DMS53 treated with DMSO at 0.1 percent for 48 hours (cell line): ENCODE measurements around the gene KCNQ1.

ENCODE experiments used
- DNase-seq: peaks from one replicate; lab custom pipeline; 2025; ENCODE audit not compliant: unreplicated experiment; lab: John Stamatoyannopoulos, UW

The KCNQ1 gene

DNA sequence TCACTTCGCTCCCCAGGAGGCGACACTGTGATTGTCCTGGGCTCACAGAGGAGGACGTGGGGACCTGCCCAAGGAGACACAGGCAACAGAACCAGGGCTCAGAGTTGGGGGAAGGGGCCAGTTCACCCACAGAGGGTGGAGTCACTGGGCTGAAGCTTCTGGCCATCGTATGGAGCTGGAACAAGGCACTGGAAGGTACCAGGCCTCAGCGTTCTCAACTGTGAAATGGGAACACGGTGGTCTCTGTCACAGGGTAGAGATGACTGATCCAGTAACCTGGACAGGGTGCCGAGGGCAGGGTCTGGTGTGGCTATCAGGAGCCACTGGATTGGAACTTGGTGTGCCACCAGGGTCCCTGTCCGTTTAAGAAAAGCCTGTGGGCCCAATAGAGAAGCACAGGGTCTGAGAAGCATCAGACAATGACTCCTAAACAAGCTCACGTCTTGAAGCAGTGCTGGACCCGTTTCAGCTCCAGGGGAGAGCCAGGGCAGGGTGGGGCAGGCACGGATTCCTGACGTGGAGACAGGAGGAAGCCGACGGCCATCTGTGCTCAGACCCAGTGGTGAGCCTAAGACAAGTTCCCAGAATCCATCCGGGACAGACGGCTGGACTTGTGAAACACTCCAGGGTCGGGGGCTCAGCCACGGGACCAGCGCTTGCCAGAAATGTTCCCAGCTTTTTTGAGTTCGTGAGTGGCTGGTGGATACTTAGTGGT lies 280.0 kb downstream of the KCNQ1 start:
- DNase-seq, result no peak

DNA sequence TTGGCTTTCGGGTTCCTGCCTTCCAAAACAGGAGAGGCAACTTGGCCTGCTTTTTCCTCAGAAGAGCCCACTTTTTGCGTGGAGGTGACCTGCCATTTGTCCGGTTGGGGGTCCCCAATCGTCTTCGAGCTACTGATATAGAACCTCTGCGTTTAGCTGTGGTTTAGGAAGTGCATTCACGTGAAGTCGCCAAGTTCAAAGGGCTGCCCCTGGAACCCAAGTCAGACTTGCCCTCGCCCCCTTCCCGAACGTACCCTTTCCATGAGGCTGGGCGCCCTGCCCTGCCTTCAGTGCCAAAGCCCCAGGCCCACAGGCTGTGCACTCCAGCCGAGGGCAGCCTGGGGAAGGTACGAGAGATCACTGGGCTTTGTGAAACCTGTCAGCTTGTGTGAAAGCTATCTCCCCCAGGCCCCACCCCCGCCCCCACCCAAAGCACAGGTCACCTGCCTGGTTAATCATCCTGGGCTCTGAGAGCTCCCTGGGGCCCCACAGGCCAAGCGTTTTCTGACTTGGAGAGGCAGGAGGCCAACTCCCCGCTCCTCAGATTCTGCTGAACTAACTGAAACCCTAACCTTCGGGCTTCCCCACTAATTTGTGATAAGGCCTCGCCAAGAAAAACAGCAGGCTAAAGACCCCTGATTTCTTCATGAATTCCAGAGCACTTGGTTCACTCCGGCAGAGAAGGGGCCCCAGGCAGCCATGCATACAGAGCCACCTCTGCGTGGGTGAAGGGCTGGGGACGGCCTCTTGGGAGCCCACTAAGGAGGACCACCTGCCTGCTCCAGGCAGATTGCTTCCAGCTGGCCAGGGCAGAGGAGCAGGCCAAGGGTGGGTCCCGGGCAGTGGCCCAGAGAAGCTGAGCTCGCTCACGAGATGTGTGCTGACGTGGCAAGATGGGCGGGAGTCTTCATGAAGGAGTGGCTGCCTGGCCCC lies 280.8 kb downstream of the KCNQ1 start:
- no peak for DNase-seq

DNA sequence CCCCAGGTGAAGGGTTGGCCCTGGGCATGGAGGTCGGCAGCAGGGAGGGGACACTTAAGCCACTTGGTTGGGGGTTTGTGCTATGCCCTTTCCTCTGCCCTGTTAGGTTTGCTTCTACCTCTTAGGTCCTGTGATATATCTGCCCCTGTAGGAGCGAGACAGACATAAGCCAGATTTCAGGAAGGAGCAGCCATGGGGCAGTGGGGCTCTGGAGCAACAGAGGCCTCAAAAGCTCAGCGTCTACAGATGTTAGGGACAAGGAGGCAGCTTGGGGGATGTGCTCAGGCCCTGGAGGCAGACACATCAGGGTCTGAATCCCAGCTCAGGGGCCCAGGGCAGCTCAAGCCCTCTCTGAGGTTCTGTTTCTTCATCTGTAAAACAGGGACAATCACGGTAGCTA lies 282.2 kb downstream of the KCNQ1 start:
- no peak for DNase-seq

DNA sequence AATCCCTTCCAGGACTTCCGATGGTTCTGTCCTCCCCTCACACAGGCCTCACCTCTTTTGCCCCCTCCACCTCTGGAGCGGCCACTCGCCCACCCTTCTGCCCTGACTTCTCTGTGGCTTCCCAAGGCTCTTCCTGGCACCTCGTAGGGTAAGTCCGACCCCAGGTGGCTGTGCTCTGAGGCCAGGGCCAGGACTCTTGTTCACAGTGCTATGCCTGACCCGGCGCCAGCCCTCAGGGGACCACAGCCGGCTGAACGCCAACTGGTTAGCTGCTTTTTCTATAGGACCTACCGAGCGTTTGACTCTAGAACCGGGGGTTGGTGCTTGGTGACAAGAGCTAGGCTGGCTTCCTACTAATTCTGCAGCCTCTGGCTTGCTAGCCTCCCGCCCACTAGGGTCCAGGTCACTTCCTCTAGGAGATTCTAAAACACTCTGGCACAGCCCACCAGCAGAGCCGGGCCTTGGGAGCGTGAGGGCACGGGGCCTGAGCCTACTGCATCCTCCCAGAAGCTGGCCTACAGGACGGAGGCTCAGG lies 283.4 kb downstream of the KCNQ1 start:
- DNase-seq, result no peak

DNA sequence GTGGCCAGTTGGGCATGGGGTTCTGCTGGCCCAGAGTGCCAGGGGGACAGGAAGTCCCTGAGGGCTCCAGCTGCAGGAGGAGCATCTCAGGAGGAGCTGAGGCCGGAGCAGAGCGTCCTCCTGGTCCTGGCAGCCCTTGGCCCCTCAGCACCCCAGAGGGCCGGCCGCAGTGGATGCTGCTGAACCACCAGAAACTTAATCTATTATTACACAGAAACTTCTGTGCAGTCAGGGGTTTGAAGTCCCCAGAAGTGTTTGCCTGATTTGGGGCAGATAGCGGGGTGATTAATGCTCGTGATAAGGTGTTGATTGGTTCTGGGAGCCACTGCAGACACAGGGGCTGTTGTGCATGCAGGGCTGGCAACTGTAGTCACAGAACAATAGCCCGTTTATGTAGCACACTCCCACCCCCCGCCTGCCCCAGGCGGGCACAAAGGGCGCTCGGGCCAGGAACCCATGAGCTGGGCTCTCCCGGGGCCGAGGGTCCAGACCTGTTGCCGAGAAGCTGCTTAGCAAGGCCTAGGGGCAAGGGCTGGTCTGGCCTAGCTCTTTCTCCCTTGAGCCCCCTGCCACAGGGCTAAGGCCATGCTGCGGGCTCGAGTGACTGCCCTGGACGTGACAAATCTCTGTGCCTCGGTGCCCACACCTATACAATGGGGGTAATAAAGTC lies 284.0 kb downstream of the KCNQ1 start:
- no peak for DNase-seq

DNA sequence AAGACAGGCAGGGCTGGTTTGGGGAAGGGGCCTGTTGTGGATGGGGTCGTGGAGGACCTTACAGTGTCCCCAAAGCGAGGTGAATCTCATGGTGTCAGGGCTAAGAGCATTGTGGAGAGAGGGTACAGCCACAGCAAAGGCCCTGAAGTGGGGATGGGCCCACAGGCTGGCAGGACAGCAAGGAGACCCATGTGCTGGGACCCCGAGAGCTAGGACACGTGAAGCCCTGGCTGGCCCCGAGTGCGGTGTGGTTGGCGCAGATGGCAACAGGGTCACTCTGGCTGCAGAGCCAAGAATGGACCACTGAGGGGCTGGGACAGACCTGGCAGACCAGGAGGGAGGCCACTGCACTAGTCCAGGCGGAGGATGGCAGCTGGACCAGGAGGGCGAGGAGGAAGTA lies 285.0 kb downstream of the KCNQ1 start:
- DNase-seq, result no peak

DNA sequence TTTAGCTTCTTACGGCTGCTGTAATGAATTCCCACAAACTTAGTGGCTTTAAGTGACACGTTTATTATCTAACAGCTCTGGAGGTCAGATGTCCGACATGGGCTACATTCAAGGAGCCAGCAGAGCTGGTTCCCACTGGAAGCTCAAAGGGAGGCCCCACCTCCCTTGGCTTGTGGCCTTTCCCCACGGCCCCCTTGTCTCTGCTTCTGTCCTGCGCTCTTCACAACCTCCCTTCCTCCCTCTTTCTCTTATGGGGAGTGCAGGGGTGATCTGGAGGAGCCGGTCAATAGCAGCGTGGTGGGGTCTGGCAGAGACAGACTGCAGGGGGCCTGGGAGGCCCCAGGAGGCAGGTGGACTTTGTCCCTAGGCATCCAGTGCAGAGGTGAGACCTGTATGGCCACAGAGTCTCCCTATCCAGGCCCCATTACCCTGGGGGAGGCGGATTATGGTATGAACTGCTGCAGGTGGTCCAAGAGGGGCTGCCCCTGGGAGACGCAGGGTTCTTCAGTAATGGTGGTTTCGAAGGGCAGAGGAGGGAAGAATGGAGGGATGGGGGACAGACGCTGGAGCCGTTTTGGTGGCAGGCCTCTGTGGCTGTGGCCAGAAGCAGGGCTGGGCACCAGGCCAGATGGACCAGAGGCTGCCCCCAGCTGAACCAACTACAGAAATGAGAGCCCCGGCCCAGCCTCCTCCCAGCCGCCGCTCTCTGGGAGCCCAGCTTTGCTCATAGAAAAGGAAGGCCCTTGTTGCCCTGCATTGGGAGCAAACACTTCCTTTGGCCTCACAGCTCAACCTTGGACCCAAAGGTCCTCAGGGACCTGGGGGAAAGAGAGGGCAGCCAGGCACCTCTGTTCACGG lies 285.7 kb downstream of the KCNQ1 start:
- DNase-seq, result no peak

DNA sequence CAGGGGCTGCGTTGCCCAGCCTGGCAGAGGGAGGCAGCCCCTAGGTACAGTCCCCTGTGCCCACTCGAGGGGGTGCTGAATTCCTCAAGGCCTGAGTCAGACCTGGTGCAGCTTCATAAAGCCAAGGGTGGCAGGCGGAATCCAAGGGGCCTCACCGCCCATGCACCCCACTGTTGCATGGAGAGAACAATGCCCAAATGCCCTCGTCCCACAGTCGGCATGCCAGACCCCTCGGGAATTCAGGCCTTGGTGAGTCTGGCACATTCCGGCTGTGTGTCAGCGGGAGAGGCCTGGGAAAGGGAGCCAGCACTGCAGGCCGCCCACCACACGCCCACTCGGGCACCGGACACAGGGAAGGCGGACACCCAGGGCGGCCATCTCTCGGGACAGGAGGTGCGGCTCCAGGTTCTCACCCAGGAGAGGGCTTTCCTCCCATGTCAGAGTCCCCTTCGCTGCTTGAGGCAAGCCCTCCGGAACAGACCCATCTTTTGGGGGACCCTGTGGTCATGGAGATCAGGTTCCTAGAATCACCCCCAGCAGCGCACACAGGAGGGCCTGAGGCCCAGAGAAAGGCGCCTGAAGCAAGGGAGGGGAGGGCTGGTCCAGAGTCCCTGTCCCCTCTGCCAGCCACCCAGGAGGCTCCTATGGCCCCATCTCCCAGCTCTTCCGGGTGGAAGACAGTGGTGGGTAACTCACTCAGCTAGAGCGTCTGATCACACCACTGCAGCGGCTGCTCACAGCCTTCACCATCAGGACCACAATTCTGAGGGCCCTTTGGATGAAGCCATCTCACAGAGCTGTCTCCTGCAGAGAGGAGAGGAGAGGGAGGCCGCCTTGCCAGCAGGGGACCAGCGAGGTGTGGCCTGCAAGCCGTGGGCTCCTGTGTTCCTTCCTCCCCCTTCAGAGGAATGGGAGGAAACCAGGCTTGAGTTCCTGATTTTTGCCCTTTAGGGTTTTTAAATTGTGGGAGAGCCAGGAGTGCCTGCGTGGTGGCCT lies 286.6 kb downstream of the KCNQ1 start:
- no peak for DNase-seq

DNA sequence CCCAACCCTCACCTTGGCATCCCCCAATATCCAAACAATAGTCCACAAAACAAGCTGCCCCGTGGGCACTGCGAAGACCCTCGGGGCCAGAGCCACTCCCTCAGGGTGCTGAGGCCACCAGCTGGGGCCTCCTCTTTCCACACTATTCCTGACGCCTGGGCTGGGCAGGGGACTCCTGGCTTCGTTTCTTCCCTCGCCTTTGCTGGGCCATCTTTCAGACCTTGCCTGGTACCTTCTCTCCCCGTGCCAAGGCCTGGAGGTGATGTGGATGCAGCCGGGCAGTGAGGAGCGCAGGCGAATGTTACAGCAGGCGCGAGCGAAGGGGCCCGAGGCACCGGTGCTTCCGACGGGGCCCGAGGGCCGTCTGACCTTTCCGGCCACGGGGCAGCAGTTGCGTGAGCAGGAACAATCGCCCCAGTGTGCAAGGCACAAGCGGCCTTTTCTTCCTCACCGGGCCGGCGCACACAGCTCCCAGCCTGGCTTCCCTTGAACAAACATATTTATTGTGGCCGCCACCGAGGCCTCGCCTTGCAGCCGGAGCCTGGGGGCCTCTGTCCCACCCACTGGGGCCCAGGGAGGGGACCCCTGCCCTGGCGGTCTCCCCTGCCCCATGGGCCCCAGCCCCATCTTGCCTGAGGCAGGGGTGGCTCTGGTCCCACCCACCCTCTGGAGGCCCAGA lies 287.6 kb downstream of the KCNQ1 start:
- DNase-seq, result no peak

DNA sequence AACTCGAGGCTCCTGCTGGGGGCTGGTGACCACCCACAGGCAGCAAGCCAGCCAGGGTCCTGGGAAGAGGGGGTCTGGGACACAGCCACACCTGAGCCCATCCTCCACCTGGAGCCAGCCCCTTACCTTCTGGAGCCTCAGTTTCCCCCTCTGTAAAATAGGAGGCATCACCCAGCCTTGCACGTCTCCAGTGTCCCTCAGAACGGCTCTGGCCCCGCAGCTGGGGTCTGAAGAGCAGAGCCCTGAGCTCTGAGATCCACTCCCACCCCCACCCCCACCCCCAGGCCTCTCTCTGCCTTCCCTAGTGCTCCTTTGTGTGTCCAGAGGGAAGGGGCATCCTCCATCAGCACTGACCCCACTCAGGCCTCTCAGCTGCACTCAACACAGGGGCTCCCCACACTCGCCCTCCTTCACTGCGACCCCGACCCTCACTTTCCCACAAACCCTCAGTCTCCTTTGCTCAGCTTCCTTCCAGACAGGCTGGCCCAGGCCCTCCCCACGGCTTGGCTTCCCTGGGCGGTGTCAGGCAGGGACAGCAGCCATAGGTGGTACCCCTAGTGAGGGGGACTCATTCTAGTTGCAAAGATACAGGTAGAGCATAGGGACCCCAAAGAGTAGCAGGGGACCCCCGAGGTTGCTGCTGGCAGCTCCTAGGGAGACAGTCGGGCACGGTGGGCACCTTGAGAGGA lies 288.3 kb downstream of the KCNQ1 start:
- no peak for DNase-seq

DNA sequence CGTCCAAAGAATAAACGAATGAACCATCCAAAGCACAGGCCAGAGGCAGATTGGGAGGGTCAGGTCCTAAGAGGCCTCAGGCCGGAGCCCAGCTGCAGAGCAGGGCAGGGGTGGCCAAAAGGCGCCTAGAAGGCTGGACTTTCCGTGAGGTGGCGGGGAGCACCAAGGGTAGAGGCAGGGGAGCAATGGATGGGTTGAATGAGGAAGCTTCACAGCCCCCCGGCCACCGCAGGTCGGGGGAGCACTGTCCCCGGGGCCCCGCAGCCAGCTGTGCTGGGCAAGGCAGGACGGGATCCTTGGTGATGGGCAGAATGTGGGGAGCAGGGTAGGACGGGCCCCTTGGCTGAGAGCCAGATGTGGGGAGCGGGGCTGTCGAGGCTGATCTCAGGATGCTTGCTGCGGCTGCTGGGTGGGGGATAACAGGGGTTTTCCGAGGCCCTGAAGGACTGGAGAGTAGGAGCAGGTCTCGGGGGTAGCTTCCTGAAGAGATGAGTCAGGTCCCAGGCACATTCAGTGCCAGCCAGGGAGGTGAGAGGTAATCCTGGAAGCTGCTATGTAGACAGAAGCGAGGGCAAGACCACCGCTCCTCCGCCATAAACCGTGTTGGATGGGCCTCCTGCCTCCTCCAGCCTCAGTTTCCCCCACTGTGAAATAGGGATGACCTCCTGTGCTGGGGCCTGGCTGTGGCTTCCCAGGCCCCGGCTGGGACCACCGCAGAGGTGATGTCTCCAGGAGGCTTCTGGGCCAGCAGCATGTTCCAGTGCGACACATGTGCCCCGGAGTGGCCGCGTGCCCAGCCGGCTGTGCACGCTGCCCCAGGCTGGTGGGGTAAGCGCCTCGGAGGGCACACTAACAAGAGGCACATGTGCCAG lies 289.6 kb downstream of the KCNQ1 start:
- no peak for DNase-seq

DNA sequence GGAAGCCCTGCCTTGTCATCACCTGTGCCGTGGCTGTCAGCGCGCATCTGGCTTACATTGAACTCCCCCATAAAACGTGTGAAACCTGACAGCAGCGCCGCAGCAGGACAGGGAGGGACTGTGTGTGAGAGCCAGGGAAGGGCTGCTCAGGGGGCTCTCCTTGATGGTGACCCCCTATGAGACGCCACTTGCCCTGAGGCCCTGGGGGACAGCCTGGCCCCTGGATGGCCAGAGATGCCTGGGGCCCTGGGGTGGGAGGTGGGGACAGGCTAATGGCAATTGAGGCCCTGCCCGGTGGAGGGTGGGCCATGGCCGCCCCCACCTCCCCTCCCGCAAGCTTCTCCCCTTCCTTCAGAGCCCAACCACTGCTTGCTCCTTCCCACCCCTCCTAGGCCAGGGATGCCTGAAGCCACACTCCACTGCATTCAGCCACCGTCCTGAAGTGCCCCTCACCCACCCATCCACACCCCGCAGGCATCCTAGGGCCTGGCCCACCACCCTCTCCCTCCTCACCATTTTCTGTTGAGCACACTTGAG lies 290.3 kb downstream of the KCNQ1 start:
- DNase-seq, result no peak

DNA sequence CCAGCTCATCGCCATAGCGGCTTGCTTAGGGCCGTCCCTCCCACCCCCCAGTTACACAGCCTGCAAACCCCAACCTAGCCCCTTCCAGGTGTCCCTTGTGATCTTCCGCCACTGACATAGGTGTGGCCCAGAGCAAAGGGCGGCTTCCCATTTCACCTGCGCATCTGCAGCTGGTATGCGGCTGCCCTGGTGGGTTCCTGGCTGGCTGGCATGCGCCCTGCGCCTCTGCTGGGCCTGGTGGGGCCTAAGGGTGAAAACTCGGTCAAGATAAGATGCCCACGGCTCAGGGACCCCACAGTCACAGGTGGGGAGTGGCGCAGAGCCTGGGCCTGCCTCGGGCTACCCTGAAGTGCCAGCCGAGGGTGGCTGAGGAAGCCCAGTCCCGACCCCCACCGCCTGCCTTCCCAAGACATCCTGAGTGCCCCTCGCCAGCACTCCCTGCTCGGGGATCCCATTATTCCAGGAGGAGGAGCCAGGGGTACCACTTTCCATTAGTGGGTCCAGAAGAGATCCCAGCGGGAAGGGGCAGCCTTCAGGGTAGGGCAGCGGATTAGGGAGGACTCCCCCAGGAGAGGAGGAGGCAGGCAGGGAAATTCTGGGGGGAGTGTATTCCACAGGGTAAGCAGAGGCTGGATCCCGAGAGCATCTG lies 291.9 kb downstream of the KCNQ1 start:
- DNase-seq, result no peak

DNA sequence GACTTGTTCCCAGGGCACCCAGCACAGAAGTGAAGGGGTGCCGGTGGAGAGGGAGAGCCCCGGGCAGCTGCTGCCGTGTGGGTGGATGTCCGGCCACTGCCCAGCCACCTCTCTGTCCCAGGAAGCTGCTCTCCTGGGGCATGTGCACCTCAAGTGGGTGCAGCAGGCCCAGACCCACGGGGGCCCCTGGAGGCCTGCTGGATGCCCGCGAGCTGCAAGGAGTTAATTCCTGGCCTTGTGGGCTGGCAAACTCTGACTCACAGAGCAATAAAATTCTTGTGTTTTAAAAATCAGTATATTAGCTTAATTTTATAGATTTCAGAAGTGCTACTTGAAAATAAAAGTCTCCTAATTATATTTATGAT lies 292.4 kb downstream of the KCNQ1 start:
- DNase-seq, result no peak

DNA sequence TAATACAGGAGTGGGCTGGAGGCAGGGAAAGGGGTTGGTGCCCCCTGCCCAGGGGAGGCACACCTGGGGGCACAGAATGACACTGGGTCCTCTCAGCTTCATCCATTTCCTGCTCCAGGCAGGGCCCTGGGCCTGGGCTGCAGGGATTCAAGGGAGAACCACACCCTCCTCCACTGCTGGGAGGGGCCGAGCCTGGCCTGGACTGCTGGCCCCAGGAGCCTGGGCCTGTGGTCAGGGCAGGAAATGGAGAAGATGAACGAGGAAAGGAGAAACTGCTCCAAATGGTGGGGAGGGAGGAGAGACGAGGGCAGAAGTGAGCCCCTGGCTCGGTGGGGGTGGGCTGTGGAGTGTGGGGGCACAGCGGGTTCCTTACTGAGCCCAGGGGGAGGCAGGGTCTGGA lies 293.1 kb downstream of the KCNQ1 start:
- DNase-seq, result no peak

DNA sequence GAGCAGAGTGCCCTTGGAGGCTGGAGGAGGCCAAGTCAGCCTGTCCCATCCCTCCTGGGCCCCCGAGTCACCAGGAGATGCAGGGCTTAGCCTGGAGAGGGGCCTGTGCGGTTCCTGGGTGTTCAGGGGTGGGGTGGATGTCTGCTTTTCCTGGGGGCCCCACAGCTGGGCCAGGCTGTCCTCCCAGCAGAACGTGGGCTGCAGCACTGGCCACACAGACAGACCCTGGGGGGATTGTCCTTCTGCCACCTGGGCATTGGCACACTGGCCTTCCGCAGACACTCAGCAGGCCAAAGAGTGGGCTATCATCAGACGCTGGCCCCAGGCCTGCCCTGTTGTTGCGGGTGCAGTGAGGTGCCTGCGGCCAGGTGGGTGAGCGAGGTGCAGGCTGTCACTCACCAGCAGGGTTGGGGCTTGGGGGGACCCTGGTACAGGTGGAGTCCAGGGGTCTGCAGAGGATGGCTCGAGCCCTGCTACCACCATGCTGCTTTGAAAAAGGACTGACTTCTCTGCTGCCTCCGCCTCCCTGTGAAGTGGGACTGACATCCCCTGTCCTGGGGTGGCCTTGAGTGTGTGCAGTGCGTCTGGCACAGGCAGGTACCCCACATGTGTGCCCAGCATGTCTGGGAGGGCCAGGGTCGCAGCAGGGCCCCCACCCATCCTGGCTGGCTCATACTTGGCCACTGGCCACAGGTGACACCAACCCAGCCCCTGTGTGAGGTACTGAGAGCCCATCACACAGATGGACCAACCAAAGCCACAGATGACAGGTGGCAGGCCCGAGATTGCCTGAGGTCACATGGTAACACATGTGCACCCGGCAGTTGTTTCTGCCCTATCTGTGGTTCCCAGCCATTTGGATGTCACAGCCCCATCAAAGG lies 294.0 kb downstream of the KCNQ1 start:
- DNase-seq, result no peak
